OCI-LY7 (cell line): Measurements from ENCODE around the gene HSPB7.

Experiments
- EZH2phosphoT487 ChIP-seq: fragments of 200-600 bp; sonication (generic); IDR thresholded peaks from 2 replicates; pipeline ENCODE4 v1.6.1; 2018; ENCODE audit warnings: low read depth, borderline replicate concordance, mild to moderate bottlenecking, mixed run types, antibody characterized with exemption, low read length, moderate library complexity, mixed read lengths
- TF ChIP-seq, protein P1 (sequence below): fragments of 200-600 bp; sonication (generic); conservative IDR thresholded peaks from 2 replicates; pipeline ENCODE4 v1.5.1; 2014; ENCODE audit warnings: mild to moderate bottlenecking, antibody characterized with exemption, low read length, moderate library complexity, mixed read lengths

DNA sequence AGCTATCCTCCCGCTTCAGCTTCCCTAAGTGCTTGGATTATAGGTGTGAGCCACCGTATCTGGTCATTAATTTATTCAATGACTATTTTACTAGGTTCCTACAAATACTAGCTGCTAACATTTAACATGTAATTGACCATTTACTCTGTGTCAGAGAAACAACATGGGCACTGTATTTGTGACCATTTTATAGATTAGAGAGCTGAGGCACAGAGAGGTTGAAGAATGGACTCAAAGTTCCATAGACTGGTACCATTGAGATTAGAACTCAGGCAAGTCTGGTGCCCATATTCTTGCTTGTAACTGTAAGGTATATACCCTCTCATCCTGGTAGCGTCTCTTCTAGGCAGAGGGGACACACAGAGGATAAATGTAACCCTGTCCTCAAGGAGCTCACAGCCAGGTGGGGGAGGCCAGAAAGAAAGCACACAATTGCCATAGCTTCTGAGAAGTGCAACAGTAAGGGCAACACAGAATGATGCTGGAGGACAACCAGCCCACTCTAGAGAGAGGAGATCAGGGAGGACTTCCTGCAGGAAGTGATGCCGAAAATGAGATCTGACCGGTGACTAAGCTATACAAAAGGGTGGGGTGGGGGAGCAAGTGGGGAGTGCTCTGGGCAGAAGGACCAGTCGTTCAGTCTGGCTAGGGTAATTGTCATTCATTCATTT, 10.0 kb downstream of the HSPB7 start:
- TF ChIP-seq, protein P1, sequence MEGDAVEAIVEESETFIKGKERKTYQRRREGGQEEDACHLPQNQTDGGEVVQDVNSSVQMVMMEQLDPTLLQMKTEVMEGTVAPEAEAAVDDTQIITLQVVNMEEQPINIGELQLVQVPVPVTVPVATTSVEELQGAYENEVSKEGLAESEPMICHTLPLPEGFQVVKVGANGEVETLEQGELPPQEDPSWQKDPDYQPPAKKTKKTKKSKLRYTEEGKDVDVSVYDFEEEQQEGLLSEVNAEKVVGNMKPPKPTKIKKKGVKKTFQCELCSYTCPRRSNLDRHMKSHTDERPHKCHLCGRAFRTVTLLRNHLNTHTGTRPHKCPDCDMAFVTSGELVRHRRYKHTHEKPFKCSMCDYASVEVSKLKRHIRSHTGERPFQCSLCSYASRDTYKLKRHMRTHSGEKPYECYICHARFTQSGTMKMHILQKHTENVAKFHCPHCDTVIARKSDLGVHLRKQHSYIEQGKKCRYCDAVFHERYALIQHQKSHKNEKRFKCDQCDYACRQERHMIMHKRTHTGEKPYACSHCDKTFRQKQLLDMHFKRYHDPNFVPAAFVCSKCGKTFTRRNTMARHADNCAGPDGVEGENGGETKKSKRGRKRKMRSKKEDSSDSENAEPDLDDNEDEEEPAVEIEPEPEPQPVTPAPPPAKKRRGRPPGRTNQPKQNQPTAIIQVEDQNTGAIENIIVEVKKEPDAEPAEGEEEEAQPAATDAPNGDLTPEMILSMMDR, result no peak
- no peak for TF ChIP-seq EZH2phosphoT487
